ENCODE results near the gene ACAP3. TPM values are rescaled to one million over a fixed set of nuclear protein-coding genes. Genes with fewer than 3 reads are reported as not detected.
A peak's percentile ranks its signal among the peaks of the same experiment; 100 is the strongest.

Gene ACAP3
- total RNA-seq, 1 experiment from 2014 or later, result 42.2 TPM

- Mint-ChIP-seq H3K27ac (peak overlapping the region; percentile 50; the same call in 1 of the 2 replicates), H3K4me1 (peaks cover 25% of the 10 kb centered on the region)
- CTCF ChIA-PET, result no interaction called here
Observed at GRCh38 chr1:1318777-1319645, 11.3 kb upstream of the ACAP3 start.

DNA sequence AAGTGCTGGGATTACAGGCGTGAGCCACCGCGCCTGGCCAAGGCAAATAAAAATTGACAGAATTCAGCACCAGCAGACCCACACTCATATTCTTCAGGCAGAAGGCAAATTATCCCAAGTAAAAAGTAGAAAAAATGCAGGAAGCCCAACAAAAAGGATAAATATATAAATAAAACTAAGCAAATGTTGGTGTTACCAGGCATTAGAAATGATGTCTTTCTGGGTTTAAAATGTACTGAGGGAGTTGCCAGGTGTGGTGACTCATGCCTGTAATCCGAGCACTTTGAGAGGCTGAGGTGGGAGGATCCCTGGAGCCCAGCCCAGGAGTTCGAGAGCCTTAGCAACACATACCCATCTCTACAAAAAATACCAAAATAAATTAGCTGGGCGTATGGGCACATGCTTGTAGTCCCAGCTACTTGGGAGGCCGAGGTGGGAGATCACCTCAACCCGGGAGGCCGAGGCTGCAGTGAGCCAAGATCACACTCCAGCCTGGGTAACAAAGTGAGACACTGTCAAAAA, 10.5 kb upstream of the ACAP3 start:
- H3K4me3 Mint-ChIP-seq, result no peak overlapping the region
- CTCF ChIA-PET, result no interaction called here
- POLR2A ChIA-PET, result no interaction called here
- DNase-seq (ENCODE audit: low spot score) (no peak), ATAC-seq (no peak)
- peaks cover 18% of the 10 kb centered on the region for H3K36me3 Mint-ChIP-seq
- H3K27me3 Mint-ChIP-seq (ENCODE audit: low read depth), result no peaks in the 10 kb centered on the region
- no peak for TF ChIP-seq FOXP1 (CRISPR knock-in tag; IDR thresholded peaks at IDR 0.05; ENCODE audit: borderline replicate concordance)
- TF ChIP-seq CDX4 (CRISPR knock-in tag; IDR thresholded peaks at IDR 0.05; ENCODE audit: borderline replicate concordance), result no peak
- peaks cover 21% of the 10 kb centered on the region for H3K4me1 Mint-ChIP-seq
- H3K9me3 Mint-ChIP-seq, result no peaks in the 10 kb centered on the region
- H3K27ac Mint-ChIP-seq, result peak overlapping the region; percentile 79

More at GRCh38 chr1:1318777-1319645, 11.3 kb upstream of the ACAP3 start:
- H3K9me3 Mint-ChIP-seq, result no peaks in the 10 kb centered on the region
- TF ChIP-seq, protein P1, sequence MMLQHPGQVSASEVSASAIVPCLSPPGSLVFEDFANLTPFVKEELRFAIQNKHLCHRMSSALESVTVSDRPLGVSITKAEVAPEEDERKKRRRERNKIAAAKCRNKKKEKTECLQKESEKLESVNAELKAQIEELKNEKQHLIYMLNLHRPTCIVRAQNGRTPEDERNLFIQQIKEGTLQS (CRISPR knock-in tag; conservative IDR thresholded peaks at IDR 0.05), result 0 out of 2 replicates have a peak, but pooled peaks have one; percentile 43
- TF ChIP-seq ZNF396 (CRISPR knock-in tag; IDR thresholded peaks at IDR 0.05; ENCODE audit: borderline replicate concordance) (no peak), ZNF121 (CRISPR knock-in tag; IDR thresholded peaks at IDR 0.05) (0 out of 2 replicates have a peak, but pooled peaks have one; percentile 15)
- H3K4me3 Mint-ChIP-seq, result no peak overlapping the region
- peaks cover 11% of the 10 kb centered on the region for H3K36me3 Mint-ChIP-seq
- no peak for ATAC-seq
- DNase-seq (ENCODE audit: low spot score), result no peak
- POLR2A ChIA-PET, result interaction anchor here (0.6 kb wide), 1 partner anchor 132 kb away, joined by 5 read pairs; no protein-coding TSS in a partner anchor
- H3K27me3 Mint-ChIP-seq (ENCODE audit: low read depth), result no peaks in the 10 kb centered on the region

GRCh38 chr1:1317420-1317819, 9.7 kb upstream of the ACAP3 start:
- Mint-ChIP-seq H3K27ac (peak overlapping the region; percentile 65), H3K4me3 (no peak overlapping the region), H3K9me3 (no peaks in the 10 kb centered on the region), H3K36me3 (peaks cover 24% of the 10 kb centered on the region), H3K4me1 (peaks cover 18% of the 10 kb centered on the region), H3K27me3 (ENCODE audit: low read depth) (no peaks in the 10 kb centered on the region)
- DNase-seq (ENCODE audit: low spot score), result no peak
- CTCF ChIA-PET, result interaction anchor here (3.0 kb wide), 1 partner anchor 17 kb away, joined by 10 read pairs; no protein-coding TSS in a partner anchor
- POLR2A ChIA-PET, result no interaction called here
- ATAC-seq, result no peak
- TF ChIP-seq ARID4B (CRISPR knock-in tag; IDR thresholded peaks at IDR 0.05; ENCODE audit: borderline replicate concordance) (no peak), SOX15 (CRISPR knock-in tag; IDR thresholded peaks at IDR 0.05) (no peak), KAT7 (CRISPR knock-in tag; IDR thresholded peaks at IDR 0.05; ENCODE audit: borderline replicate concordance) (no peak), ESRRA (CRISPR knock-in tag; IDR thresholded peaks at IDR 0.05; ENCODE audit: borderline replicate concordance) (no peak), STAT6 (CRISPR knock-in tag; conservative IDR thresholded peaks at IDR 0.05; ENCODE audit: low read depth) (no peak), ZNF671 (CRISPR knock-in tag; IDR thresholded peaks at IDR 0.05) (no peak), CREM (CRISPR knock-in tag; IDR thresholded peaks at IDR 0.05) (no peak), PRRX2 (CRISPR knock-in tag; IDR thresholded peaks at IDR 0.05) (no peak), CBFB (CRISPR knock-in tag; IDR thresholded peaks at IDR 0.05; ENCODE audit: low read depth) (no peak), PRDM15 (CRISPR knock-in tag; IDR thresholded peaks at IDR 0.05) (no peak)
- TF ChIP-seq, protein P2, sequence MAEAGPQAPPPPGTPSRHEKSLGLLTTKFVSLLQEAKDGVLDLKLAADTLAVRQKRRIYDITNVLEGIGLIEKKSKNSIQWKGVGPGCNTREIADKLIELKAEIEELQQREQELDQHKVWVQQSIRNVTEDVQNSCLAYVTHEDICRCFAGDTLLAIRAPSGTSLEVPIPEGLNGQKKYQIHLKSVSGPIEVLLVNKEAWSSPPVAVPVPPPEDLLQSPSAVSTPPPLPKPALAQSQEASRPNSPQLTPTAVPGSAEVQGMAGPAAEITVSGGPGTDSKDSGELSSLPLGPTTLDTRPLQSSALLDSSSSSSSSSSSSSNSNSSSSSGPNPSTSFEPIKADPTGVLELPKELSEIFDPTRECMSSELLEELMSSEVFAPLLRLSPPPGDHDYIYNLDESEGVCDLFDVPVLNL (CRISPR knock-in tag; IDR thresholded peaks at IDR 0.05; ENCODE audit: borderline replicate concordance, low read depth), result no peak

Data from WTC11 (cell line).